Stimulated activated CD4-positive, alpha-beta T cell treated with anti-CD3 and anti-CD28 coated beads, TNF-alpha, amount 100 ng/mL, for 48 hours (primary cell): ENCODE results near the gene ARHGEF16.

Experiments used
- DNase-seq, 3 donors: peaks; one replicate each; pipeline ENCODE4 v3.0.0-alpha.2; 2020; ENCODE audit warnings: low read depth in 3 of 3

The ARHGEF16 gene

DNA sequence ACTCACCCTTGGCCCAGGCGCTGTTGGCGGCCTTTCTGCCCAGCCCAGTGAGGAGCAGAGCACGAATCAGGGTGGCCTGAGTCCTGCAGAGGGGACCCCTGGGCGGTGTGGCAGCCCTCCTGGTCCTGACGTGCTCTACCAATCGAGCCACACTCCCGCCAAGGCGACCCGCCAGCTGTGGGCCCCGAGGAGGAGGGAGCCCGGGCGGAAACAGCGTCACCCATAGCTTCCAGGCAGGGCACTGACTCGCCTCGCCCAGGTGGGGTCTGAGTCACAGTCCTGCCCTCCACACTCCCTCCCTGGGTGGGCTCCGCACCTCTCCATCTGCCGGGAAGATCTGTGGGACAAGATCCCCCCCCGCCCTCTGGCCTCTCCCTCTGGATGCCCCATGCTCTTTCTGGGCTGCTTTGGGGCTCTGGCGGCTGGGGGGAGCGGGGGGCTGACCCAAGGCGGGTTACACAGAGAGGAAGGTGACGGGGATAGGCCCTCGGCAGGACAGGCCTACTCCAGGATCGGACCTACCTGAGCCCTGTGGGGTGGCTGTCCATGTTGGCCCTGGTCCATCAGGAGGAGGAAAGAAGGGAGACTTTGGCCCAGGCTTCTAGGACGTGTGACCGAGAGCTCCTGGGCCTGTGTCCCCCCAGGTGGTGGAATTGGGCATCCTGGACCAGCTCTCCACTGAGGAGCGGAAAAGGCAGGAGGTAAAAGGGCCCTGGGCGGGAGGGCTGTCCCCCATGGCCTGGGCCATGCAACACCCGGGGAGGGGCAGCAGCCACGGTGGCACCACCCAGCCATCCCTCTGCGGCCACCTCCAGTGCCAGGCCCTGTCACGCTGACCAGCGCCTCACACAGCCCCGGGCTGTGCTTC, 14.0 kb downstream of the ARHGEF16 start:
- no peak for DNase-seq

DNA sequence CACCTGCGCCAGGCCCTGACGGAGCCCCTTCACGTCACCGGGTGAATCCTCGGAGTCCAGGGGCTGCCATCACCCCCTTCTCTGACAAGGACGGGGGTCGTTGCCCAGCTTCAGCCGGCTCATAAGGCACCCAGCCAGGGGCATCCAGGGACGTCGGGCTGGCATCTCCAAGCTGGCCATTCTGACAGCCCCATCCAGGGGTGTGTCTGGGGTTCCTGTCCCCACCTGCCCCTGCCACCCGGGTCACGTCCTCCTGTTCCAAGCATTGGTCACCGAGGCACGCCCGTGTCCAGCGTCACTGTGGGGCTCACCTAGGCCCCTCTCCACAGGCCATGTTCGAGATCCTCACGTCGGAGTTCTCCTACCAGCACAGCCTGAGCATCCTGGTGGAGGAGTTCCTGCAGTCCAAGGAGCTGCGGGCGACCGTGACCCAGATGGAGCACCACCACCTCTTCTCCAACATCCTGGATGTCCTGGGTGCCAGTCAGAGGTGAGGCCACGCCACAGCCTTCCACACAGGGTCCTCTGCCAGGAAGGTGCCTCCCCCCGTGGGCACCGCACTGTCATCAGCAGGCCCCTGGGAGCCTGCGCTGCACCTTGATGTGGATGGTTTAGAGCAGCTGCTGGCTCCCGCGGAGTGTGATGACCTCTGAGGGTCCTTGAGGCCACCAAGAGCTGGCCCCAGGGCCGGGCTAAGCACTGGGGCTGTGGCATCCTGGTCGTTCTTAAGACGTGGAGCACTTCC, 14.8 kb downstream of the ARHGEF16 start:
- no peak for DNase-seq

- DNase-seq = no peak
Measured at GRCh38 chr1:3469849-3470649, 15.6 kb downstream of the ARHGEF16 start.

GRCh38 chr1:3470650-3471355, 16.3 kb downstream of the ARHGEF16 start:
- no peak for DNase-seq

GRCh38 chr1:3471356-3472087, 17.1 kb downstream of the ARHGEF16 start:
- no peak for DNase-seq

DNA sequence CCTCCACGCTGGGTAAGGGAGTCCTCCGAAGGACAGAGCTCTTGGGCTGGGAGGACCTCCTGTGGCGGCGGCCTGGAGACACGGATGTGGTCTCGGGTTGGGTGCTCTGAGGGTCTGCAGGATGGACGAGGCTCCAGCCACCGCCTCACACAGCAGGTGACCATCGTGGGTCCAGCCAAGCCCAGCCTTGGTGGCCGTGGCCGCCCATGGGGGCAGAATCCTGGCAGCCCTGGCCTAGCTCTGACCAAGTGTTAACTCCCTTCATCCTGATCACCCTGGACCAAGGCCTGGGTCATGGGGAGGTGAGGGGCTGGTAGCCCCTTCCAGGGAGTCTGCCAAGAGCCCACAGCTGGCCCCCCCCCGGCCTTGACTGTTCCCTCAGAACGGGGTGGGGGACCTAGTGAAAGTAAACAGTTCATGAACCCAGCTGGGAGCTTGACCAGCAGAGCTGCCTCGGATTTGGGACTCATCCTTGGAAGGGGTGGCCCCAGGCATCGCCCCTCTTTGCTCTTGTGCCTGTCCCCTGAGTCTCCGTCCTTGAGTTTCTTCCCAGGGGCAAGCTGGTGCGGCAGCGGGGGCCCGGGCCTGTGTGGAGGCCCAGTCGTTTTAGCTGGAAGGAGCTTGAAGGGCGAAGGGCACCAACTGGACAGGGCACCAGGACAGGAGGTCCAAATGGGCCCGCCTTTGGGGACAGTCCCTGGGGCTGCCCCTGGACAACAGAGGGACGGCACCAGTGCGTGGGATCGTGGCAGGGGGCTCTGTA, 17.8 kb downstream of the ARHGEF16 start:
- DNase-seq = no peak

- DNase-seq = no peak
Measured at GRCh38 chr1:3472906-3473305, 18.4 kb downstream of the ARHGEF16 start.

DNA sequence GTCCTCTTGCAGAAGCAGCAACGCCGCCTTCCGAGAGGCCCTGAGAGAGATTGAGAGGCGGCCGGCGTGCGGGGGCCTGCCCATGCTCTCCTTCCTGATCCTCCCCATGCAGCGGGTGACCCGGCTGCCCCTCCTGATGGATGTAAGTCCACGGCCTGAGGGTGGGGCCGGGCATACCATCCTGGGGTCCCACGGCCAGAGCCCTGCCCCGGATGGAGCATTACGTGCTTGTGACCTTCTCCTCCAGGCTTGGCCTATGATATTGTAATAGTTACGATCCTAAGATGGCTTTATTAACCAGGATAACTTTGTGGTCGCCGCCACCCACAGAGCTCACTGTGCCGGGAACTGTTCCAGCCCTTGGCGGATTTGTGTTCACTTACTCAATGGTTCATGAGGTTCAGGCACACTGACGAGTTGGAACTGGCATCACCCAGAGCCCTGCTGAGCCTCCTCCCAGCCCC, 18.9 kb downstream of the ARHGEF16 start:
- no peak for DNase-seq

- no peak for DNase-seq
Measured at GRCh38 chr1:3474016-3474415, 19.6 kb downstream of the ARHGEF16 start.

DNA sequence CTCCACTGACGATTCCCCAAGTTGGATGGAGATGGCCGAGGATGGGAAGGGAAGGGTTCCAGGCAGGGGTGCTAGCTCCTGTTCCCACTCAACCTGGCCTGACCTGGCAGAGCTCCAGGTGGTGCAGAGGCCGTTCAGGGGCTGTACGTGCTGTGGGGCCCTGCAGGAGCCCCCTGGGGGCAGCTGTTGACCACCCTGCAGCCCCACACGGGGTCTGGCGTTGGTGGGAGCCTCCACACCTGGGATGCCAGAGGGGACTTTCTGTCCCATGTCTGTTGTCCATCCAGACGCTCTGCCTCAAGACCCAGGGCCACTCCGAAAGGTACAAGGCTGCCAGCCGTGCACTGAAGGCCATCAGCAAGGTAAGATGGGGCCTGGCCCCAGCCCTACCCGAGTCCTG, 20.0 kb downstream of the ARHGEF16 start:
- DNase-seq = no peak

DNA sequence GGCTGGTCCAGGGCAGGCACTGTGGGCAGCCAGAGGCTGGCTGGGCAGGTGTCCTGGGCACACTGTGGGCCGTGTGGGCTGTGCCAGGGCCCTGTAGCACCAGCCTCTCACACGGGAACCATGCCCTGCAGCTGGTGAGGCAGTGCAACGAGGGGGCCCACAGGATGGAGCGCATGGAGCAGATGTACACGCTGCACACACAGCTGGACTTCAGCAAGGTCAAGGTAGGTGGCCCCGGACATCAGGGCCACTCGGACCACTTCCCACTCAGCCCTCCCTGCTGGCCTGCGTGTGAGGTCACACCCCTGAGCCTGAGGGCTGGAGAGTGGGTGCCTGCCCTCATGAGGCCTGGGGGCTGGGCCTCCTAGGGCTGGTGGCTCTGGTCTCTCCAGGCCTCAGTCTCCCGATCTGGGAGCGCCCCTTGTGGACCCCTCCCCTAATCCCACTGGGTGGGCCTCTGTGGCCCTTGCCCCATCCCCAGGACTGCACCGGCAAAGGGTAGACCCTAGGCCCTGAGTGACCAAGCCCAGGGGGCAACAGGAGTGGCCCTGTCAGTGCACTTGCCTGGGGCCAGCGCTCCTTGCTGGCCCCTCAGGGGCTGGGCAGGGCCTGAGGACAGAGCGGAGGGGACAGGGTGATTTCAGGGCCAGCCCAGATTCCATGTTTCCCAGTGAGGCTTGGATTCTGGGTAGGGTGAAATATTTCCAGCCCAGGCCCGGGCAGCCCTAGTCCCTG, 21.5 kb downstream of the ARHGEF16 start:
- no peak for DNase-seq

DNA sequence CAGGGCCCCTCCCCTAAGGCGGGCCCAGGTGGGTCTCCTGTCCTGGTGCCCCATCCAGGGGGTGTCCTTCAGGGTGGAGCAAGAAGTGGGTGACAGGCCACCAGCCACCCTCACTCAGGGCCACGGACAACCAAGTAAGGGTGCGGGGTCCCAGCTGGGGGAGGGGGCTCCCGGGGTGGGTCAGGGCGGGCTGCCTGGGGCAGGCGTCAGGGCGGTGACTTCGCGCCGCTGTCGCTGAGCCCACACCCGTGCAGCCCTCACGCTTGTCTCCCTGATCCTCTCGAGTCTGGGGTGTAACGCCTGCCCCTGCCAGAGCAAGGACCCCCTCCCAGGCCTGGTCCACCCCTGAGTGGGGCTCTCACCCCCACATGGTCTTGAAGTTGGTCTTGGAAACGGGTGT, 22.2 kb downstream of the ARHGEF16 start:
- no peak for DNase-seq

DNA sequence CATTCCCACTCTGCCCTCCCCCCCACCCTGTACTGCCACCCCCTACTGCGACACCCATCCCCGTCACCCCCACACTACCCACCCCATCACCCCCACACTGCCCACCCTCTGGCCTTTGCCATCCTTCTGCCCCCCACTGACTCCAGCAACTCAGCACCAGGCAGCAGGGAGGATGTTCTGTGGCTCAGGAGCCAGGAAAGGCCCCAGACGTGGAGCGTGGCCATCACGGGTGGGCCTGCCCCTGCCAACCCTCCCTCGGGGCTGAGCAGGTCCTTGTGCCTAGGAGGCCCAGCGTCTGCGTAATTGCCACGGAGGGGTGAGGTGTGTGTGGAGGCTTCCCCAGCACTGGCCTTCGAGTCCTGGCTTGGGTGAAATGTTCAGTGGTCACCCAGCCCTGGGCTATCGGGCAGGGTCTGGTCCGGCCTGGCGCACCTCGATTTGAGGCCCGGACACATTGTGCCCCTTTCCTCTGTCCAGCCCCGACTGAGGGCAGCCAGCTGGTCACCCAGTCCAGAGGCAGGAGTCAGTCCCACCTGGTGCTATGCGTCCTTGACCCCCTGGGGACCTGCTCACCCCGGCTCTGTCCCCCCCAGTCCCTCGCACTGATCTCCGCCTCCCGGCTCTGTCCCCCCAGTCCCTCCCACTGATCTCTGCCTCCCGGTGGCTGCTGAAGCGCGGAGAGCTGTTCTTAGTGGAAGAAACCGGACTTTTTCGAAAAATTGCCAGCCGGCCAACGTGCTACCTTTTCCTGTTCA, 23.0 kb downstream of the ARHGEF16 start:
- DNase-seq = no peak

DNA sequence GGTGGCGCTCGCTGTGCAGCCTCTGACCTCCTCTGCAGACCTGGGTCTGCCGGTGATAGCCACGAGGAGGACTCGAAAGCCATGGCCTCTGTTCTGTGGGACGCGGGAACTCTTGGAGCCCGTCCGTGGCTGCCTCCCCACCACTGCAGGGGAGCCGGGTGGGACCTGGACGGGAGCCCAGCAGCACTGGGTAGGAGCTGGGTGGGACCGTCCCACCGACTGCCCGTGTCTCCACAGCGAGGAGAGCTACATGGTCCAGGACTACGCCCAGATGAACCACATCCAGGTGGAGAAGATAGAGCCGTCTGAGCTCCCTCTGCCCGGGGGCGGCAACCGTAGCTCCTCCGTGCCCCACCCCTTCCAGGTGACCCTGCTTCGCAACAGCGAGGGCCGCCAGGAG, 23.7 kb downstream of the ARHGEF16 start:
- DNase-seq = no peak

DNA sequence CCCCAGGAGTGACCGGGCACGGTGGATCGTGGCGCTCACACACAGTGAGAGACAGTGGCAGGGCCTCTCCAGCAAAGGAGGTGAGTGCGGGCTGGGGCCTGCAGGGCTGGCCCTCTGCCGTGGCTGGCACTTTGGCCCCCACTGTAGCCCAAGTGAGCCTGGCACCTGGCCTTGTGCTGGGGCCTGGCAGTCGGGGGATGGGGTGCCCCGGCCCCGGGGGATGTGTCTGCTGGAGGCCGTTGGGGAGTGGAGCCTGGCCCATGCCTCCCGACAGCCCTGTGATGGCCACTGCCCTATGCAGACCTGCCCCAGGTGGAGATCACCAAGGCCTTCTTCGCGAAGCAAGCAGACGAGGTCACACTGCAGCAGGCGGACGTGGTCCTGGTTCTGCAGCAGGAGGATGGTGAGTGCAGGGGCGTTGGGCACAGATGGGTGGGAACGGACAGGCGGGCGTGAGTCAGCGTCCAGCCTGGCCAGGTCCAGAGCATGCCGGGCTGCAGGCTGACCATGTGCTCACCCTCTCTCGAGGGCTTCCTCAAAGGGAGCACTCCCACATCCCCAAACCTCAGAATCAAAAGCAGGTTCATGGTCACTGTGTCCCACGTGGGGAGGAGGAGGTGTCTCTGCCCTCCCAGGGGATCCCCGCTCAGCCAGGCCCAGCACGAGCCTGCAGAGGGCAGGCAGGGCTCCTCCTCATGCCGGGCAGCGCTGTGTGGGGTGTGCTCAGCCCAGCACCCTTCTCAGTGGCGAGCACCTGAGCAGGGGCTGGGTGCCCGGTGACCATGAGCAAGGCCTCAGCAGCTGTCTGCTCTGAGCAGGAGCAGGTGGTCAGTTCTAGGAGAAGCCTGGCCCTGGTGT, 25.3 kb downstream of the ARHGEF16 start:
- DNase-seq = no peak

DNA sequence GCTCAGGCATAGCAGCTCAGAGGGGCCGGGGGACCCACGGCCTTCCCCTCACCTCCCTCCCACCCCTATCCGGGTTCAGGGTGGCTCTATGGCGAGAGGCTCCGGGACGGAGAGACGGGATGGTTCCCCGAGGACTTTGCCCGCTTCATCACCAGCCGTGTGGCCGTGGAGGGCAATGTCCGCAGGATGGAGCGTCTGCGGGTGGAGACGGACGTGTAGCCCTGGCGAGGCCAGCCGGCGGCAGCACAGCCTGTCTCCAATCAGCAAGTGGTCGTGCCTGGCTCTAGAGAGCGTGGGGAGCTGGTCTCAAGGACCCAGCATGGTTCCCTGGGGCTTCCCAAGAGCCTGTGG, 25.9 kb downstream of the ARHGEF16 start:
- DNase-seq = no peak

DNA sequence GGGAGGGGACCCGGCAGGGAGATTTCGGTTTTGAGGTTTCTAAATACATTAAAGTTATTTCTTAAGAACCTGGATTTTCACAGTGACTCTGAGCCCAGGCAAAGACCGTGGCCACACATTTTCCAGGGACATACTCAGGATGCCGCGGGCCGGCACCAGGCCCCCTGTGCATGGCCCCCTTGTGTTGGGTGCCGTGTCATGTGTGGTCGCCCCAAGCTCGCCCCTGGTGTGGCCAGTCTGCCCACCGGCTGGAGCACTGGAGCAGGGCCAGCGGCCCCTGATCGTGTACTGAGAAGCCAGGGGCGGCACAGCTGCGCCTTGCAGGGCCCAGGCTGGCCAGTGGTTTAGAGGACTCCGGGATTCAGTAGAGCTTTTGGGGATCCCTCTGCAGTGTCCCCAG, 26.6 kb downstream of the ARHGEF16 start:
- DNase-seq = no peak

DNA sequence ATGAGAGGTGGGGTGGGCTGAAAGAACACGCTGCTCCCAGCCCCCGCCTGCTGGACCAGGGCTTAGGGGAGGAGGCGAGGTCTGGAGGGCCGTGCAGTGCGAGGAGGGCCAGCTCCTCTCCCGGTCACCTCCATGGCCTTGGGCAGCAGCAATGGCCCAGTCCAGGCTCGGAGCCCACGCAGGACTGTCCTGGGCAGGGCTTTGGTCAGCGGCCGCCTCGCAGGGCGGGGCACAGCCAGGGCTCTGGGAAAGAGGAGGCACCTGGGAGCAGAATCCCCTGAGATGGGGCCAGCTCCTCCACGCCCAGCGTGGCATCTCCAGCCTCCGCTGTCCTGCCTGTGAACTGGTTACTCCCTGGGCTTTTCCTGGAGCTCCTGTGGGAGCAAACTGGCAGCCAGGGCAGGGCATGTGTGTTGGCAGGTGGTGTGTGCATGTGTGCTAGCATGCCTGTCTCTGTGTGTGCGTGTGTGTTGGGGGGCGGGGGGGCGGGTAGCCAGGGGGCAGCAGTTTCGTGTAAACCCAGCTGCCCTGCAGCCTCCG, 27.4 kb downstream of the ARHGEF16 start:
- no peak for DNase-seq
